Lower leg skin (tissue), 3 donors: ENCODE results near the gene TBC1D13.
"Not testable (repeated sequence)": the region's sequence is repeated elsewhere in the genome, so short reads cannot be mapped to it uniquely, and the experiment has no call there.

ENCODE experiments used
- POLR2A ChIP-seq, 2 donors: fragments of 450-650 bp; IDR thresholded peaks; one replicate each; pipeline ENCODE4 v1.6.1; 2016 to 2017; ENCODE audit warnings: antibody characterized with exemption in 2 of 2, mild to moderate bottlenecking in 1 of 2, moderate library complexity in 1 of 2
- TF ChIP-seq, protein P1 (sequence below), 3 donors: fragments of 450-650 bp; IDR thresholded peaks; one replicate each; pipeline ENCODE4 v1.5.1; 2016; ENCODE audit warnings: antibody characterized with exemption in 3 of 3, mild to moderate bottlenecking in 3 of 3, moderate library complexity in 2 of 3

DNA sequence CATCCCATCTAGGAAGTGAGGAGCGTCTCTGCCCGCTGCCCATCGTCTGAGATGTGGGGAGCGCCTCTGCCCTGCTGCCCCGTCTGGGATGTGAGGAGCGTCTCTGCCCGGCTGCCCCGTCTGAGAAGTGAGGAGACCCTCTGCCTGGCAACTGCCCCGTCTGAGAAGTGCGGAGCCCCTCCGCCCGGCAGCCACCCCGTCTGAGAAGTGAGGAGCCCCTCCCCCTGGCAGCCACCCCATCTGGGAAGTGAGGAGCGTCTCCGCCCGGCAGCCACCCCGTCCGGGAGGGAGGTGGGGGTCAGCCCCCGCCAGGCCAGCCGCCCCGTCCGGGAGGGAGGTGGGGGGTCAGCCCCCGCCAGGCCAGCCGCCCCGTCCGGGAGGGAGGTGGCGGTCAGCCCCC lies 7.0 kb upstream of the TBC1D13 start:
- TF ChIP-seq, protein P1, sequence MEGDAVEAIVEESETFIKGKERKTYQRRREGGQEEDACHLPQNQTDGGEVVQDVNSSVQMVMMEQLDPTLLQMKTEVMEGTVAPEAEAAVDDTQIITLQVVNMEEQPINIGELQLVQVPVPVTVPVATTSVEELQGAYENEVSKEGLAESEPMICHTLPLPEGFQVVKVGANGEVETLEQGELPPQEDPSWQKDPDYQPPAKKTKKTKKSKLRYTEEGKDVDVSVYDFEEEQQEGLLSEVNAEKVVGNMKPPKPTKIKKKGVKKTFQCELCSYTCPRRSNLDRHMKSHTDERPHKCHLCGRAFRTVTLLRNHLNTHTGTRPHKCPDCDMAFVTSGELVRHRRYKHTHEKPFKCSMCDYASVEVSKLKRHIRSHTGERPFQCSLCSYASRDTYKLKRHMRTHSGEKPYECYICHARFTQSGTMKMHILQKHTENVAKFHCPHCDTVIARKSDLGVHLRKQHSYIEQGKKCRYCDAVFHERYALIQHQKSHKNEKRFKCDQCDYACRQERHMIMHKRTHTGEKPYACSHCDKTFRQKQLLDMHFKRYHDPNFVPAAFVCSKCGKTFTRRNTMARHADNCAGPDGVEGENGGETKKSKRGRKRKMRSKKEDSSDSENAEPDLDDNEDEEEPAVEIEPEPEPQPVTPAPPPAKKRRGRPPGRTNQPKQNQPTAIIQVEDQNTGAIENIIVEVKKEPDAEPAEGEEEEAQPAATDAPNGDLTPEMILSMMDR (IDR thresholded peaks at IDR 0.05): not testable (repeated sequence)
- not testable (repeated sequence) for TF ChIP-seq POLR2A (IDR thresholded peaks at IDR 0.05)
